Hypothalamus (tissue), 51 donors: ENCODE data around the gene THBS2.
A peak's percentile ranks its signal among the peaks of the same experiment; 100 is the strongest.
"Not testable (repeated sequence)": the region's sequence is repeated elsewhere in the genome, so short reads cannot be mapped to it uniquely, and the experiment has no call there.

Source experiments
- DNase-seq, 51 donors: peaks; one replicate each; lab custom pipeline; 2025; lab: John Stamatoyannopoulos, UW

The THBS2 gene

GRCh38 chr6:169188475-169188874 lies 65.2 kb downstream of the THBS2 start:
- DNase-seq: no peak

DNA sequence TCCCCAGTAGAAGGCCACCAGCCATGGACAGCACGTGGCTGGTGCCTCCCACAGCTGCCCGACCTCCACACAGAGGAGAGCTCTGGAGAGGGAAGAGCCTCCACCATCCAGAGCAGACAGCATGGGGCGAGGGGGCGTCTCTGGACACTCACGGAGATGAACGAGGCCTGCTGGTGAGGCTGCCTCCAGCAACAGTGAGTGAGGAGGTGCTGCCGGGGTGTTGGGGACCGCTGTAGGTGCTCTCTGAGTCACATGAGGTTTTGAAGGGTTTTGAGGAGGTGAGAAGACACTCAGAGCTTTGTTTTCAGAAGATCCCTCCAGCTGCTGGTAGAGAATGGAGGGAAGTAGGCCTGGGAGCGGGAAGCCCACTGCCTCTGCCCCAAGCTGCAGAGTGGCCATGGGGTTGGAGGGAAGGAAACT lies 65.6 kb downstream of the THBS2 start:
- DNase-seq: no peak

- no peak for DNase-seq
Observed at GRCh38 chr6:169186496-169187169, 67.0 kb downstream of the THBS2 start.

DNA sequence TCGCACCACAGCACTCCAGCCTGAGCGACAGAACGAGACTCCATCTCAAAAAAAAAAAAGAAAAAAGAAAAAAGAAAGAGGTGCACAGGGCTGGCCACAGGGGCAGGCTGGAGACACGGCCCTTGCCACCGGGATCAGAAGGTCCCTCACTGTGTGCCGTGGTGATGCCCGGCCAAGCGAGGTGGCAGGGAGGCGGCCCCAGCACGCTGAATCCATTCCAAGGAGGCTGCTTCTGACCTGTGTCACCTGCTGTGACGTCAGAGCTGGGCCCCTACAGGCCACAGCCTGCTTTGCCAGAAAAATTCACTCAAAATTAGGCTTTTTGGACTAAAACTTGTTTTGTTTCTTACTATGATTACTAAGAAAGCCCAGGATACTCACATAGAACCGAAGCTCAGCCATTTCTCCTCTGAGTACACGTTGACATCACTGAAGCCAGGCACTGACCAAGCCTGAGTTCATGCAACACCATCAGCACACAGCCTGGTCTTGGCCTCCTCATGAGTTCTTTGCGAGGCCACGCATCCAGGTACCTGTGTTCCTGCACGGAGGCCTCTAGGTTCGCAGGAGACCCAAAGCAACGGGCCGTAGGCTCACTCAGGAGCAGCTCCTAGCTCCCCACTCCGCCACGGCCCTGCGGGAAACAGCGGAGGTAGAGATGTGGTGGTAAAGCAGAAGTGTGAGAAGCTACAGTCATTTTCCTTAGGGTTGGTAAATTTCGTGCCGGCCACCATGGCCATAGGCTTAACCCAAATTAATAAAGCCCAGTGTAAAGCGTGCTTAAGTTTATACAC lies 67.8 kb downstream of the THBS2 start:
- no peak for DNase-seq

- no peak for DNase-seq
Observed at GRCh38 chr6:169185011-169185521, 68.6 kb downstream of the THBS2 start.

- no peak for DNase-seq
Observed at GRCh38 chr6:169184419-169184818, 69.2 kb downstream of the THBS2 start.

DNA sequence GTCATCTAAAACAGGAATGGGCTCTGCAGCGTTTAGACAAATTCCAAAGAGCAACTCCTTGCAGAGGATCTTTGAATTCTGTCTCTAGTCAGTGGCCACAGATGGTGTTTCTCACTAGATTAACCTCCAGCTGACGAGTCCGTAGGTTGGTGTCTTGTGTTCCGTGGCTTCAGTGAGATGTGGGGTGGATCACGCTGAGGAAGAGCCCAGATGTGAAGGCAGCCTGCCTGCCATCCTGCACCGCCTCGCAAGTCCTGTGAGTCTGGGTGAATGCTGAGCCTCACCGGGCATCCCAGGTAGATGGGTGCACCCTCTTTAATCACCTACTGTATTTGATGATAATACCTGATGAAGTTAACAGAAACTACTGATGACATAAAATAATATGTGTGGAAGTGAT lies 70.4 kb downstream of the THBS2 start:
- no peak for DNase-seq

DNA sequence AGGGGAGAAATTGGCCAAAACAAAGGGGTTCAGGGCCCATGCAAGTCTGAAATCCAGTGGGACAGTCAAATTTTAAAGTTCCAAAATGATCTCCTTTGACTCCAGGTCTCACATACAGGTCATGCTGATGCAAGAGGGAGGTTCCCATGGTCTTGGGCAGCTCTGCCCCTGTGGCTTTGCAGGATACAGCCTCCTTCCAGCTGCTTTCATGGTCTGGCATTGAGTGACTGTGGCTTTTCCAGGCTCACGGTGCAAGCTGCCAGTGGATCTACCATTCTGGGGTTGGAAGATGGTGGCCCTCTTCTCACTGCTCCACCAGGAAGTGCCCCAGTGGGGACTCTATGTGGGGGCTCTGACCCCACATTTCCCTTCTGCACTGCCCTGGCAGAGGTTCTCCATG lies 73.8 kb downstream of the THBS2 start:
- DNase-seq: not testable (repeated sequence)

GRCh38 chr6:169177516-169178166 lies 76.0 kb downstream of the THBS2 start:
- DNase-seq: no peak

DNA sequence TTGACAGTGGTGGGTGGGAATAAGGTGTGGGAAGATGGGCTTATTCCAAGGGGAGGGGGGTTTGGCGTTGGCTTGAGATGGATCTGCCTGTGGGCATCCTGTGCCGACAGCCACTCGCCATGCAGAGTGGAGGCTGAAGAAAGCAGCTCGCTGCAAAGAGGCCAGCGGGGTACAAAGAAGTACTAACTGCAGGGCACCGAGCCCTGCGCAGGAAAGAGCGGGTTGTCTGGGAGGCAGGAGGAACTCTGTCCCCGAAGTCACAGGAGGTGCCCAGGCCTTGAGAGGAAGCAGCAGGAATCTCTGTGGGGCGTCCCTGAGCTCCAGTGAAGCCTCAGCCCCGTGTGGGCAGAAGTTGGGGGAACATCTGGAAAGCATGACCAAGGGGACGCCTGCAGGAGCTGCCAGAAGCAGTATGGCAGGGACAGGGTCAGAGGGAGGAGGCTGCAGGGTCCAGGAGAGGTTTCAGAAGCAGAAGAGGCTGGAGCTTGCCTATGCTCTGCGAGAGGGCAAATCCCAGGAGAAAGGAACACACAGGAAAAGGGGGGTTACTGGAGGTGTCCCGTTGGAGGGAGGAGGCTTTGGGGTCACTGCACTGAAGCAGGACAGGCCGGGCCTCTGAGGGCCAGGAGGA lies 77.2 kb downstream of the THBS2 start:
- DNase-seq: no peak

- DNase-seq: no peak
Observed at GRCh38 chr6:169175360-169175887, 78.2 kb downstream of the THBS2 start.

DNA sequence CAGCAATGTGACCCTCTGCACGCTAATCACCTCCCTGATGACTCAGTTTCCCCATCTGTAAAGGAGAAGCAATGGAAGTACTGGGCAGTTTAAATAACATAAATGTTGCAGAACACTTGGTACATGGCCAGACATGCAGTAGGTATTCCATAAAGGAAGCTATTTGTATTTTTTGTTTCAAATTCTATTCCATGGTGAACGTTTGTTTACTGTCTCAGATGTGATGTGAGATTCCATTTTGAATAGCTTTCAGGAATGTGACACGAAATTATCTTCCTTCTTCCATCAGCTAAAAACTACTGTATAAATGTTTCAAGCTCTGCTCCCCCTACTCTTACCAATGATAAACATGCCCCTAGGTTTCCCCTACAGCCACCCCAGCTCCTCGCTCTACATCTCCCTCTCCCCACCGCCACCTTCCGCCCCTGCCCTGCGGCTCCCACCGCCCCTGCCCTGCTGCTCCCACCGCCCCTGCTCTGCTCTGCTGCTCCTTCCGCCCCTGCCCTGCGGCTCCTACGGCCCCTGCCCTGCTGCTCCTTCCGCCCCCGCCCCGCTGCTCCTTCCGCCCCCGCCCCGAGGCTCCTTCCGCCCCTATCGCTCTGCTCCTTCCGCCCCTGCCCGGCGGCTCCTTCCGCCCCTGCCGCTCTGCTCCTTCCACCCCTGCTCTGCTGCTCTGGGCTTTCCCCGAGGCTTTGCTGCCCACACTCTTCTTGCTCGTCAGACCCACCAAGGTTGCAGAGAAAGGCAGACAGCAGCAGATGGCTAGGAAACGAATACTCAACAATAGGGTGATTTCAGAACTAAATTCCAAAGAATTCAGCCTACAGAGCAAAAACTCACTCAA lies 78.9 kb downstream of the THBS2 start:
- peak in 1 of 51 donors; percentile 7 for DNase-seq

DNA sequence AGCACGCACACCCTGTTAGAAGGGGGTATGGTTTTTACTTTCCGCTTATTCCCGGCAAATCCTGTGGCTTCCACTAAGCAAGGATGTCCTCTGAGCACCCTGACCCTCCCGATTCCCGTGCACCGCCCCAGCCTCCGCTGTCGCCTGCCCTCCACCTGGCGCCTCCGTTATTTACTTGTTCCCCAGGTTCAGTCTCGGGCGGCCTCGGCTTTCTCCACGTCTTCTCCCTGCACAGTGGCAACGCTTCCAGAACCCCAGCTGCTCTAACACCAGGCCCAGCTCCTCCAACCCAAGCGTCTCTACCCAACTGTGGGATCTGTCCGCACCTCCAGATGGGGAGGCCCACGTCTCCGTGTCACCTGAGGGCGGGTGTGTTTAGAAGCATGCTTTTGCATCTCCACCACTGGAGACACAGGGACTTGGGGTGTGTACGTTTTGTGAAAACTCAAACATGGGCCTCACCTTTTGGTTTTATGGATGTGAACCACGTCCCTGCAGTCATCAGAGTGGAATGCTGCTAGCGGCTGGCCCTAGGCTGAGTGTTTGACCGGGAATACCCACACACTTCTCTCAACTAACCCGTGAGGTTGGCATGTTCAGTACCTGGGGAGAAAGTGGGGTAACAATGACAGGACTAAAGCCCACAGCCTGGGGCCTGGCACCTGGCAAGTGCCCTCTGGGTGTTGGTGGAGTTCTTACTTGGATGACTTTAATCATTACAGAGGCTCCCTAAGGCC lies 79.9 kb downstream of the THBS2 start:
- no peak for DNase-seq

DNA sequence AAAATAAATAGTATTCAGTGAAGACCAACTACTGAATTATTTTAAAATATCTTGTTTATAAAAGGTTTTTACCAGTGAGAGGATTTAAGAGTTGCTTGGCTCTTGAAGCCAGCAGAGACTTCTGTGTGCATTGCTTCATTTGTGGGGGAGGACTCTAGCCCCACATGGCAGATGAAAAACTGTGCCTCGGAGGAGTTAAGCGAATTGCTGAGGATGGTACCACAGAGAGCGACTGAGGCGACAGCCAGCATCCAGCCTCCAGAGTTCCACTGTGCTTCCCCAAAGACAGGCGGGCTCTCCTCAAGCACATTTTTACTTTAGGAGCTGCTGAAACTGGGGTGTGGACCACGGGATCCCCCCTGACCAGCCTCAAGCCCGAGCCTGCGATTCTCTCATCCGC lies 80.7 kb downstream of the THBS2 start:
- peak in 1 of 51 donors; percentile 31 for DNase-seq

- DNase-seq: no peak
Observed at GRCh38 chr6:169172456-169172855, 81.2 kb downstream of the THBS2 start.

DNA sequence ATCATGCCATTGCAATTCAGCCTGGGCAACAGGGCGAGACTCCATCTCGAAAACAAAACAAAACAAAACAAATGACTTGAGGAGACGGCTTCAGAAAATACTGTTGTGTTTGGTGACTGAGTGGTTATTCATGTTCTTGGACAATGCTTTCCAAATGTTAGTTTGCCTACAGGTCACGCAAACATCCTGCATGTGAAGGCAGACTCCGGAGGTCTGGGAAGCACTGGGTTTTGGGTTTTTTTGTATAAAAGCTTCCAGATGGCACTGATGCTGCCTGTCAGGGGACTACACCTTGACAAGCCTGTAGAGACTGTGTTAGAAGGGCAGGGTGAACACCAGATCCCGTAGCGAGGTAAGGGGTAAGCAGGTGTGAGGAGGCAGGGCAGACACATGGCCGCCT lies 81.7 kb downstream of the THBS2 start:
- DNase-seq: no peak

- no peak for DNase-seq
Observed at GRCh38 chr6:169171016-169171415, 82.6 kb downstream of the THBS2 start.

DNA sequence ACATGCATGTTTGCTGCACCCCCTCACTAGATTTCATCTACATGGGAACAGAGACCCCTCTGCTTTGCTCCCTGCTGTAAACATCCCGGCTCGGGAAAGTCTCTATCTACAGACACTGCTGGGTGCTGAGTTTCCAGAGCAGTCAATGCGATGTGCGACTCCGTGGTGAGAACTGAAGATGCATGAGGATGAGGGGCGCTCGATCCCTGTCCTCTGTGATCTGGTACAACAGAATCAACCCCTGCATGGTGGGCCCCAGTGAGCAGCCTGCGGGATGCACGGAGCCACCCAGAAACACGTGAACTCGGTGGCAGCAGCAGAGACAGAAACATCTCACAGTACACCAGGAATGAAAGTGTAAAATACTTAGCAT lies 83.1 kb downstream of the THBS2 start:
- no peak for DNase-seq

DNA sequence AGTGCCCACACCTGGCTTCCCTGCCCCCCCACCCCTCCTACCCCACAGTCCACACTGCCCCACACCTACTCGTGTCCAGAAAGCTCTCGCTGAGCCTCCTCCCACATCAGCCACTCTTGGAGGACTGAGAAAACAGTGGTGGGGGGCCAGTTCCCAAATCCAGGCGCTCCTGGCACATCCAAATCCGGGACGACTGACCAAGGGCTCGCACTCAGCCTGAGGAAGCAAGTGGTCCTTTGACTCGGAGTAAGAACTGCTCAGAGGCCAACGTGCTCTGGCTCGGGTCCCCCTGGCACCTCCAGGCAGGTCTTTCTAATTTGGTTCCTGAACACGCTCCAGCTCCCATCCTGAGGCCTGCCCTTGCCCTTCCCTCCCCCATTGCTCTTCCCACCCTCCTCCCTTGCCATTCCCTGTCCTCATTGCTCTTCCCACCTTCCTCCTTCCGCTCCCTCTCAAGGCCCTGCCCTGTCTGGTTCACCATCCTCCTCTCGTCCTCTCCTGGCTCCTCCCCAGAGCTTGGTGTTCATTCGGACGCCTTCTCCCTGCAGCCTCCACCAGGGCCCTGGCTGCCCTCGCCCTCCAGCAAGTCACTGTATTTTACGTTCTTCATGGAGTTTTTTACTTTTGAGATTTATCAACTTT lies 83.6 kb downstream of the THBS2 start:
- no peak for DNase-seq
